ENCODE results near the gene PAK4.
"Not testable (repeated sequence)": the region's sequence is repeated elsewhere in the genome, so short reads cannot be mapped to it uniquely, and the experiment has no call there.

The PAK4 gene

DNA sequence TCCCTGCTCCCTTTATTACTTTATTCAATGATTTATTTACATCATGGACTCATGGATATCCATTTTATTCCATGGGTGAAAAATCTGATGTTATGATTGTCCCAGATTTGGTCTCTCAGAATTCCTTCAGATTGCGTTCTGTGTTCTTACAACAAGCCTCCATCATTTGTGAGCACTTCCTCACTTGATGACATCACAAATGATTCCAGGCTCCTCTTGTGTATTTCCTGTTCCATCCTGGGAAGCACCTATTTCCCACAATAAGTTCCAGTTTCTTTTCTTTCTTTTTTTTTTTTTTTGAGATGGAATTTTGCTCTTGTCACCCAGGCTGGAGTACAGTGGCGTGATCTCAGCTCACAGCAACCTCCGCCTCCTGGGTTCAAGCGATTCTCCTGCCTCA is 34.7 kb upstream of the PAK4 start:
- no peak overlapping the region for H3K4me3 ChIP-seq (ENCODE audit: low read depth, low read length)
- TF ChIP-seq, protein P1, sequence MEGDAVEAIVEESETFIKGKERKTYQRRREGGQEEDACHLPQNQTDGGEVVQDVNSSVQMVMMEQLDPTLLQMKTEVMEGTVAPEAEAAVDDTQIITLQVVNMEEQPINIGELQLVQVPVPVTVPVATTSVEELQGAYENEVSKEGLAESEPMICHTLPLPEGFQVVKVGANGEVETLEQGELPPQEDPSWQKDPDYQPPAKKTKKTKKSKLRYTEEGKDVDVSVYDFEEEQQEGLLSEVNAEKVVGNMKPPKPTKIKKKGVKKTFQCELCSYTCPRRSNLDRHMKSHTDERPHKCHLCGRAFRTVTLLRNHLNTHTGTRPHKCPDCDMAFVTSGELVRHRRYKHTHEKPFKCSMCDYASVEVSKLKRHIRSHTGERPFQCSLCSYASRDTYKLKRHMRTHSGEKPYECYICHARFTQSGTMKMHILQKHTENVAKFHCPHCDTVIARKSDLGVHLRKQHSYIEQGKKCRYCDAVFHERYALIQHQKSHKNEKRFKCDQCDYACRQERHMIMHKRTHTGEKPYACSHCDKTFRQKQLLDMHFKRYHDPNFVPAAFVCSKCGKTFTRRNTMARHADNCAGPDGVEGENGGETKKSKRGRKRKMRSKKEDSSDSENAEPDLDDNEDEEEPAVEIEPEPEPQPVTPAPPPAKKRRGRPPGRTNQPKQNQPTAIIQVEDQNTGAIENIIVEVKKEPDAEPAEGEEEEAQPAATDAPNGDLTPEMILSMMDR (IDR thresholded peaks at IDR 0.05; ENCODE audit: low read depth, low read length): no peak

DNA sequence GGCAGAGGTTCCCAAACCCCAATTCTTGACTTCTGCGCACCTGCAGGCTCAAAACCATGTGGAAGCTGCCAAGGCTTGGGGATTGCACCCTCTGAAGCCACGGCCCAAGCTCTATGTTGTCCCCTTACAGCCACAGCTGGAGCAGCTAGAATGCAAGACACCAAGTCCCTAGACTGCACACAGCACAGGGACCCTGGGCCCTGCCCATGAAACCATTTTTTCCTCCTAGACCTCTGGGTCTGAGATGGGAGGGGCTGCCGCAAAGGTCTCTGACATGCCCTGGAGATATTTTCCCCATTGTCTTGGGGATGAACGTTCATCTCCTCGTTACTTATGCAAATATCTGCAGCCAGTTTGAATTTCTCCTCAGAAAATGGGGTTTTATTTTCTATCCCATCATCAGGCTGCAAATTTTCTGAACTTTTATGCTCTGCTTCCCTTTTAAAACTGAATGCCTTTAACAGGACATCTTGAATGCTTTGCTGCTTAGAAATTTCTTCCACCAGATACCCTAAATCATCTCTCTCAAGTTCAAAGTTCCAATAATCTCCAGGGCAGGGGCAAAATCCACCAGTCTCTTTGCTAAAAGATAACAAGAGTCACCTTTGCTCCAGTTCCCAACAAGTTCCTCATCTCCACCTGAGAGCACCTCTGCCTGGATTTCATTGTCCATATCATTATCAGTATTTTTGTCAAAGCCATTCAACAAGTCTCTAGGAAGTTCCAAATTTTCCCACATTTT is 29.6 kb upstream of the PAK4 start:
- not testable (repeated sequence) for H3K4me3 ChIP-seq (ENCODE audit: low read depth, low read length)

GRCh38 chr19:39097299-39097698 is 28.3 kb upstream of the PAK4 start:
- no peak overlapping the region for H3K4me3 ChIP-seq (ENCODE audit: low read depth, low read length)
- TF ChIP-seq, protein P1 (IDR thresholded peaks at IDR 0.05; ENCODE audit: low read depth, low read length): no peak

DNA sequence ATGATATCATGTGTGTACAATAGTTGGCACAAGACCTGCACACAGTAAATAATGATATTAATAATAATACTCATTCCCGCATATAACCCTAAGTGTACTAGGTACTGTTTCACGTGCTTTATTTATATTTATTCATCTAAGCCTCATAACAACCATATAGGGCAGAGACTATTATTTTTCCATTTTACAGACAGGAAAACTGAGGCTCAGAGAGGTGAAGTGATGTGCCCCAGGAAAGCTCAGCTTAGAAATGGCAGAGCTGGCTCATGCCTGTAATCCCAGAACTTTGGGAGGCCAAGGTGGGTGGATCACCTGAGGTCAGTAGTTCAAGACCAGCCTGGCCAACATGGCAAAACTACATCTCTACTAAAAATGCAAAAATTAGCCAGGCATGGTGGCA is 27.9 kb upstream of the PAK4 start:
- TF ChIP-seq, protein P1 (IDR thresholded peaks at IDR 0.05; ENCODE audit: low read depth, low read length): no peak

DNA sequence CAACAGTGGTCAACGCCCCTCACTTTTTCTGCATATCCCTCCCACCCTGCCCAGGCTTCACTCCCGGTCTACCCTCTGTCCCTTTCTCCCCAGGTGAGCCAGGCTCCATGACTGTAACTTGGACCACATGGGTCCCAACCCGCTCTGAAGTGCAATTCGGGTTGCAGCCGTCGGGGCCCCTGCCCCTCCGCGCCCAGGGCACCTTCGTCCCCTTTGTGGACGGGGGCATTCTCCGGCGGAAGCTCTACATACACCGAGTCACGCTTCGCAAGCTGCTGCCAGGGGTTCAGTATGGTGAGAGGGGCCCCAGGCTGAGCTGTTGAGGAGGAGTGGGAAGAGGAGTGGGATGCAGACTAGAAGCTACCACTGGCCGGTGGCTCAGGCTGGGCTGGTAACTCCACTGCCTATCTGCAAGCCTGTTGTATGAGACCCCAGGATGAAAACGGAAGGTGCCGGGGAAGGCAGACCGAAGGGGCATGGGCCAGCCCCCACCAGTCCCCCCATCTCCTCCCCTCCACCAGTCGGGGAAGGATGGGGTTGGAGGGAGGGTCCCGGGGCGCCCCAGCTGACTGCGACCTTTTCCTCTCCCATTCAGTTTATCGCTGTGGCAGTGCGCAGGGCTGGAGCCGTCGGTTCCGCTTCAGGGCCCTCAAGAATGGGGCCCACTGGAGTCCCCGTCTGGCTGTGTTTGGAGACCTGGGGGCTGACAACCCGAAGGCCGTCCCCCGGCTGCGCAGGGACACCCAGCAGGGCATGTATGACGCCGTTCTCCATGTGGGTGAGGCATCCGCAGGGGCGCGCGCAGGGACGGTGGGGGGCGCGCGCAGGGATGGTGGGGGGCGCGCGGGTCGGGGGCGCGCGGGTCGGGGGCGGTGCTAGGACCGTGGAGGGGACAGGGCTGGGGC is 27.0 kb upstream of the PAK4 start:
- no peak overlapping the region for H3K4me3 ChIP-seq (ENCODE audit: low read depth, low read length)
- TF ChIP-seq, protein P1 (IDR thresholded peaks at IDR 0.05; ENCODE audit: low read depth, low read length): no peak

More for the DNA sequence above, 27.9 kb upstream of the PAK4 start:
- H3K4me3 ChIP-seq (ENCODE audit: low read depth, low read length): no peak overlapping the region

DNA sequence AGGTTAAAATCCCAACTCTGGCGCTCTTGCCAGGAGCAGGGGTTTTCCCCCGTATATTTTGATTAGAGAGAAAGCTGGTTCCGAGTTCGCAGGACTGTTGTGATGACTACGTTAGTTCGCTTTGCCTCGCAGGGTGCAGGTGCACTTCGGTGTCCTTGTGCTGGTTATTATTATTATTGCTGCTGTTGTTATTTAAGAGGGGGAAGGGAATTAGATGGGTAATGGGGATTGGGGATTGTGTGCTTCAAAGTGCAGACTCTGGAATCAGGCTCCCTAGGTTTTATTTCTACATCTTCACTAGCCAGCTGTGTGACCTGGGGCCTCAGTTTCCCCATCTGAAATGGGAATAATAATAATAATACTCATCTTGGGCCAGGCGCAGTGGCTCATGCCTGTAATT is 26.2 kb upstream of the PAK4 start:
- TF ChIP-seq, protein P1 (IDR thresholded peaks at IDR 0.05; ENCODE audit: low read depth, low read length): no peak
- no peak overlapping the region for H3K4me3 ChIP-seq (ENCODE audit: low read depth, low read length)

DNA sequence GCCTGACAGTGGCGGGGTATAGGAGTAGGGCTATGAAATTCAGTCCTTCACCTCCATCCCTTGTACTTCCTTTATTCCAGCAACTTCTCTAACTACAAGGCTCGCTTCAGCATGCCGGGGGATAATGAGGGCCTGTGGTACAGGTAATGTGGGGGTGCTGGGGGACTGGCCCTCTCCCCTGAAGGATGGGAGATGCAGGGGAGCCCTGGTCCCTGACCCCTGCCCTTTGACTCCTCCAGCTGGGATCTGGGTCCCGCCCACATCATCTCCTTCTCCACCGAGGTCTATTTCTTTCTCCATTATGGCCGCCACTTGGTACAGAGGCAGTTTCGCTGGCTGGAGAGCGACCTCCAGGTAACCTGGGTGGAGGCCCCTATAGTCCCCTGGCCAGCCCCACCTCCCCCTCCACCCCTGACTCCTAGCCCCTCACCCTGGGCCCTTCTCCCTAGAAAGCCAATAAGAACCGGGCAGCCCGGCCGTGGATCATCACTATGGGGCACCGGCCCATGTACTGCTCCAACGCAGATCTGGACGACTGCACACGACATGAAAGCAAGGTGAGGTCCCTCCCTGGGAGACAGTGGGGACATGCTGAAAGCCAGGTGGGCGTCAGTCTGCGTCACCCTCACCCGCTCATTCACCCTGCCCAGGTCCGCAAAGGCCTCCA is 25.0 kb upstream of the PAK4 start:
- TF ChIP-seq, protein P1 (IDR thresholded peaks at IDR 0.05; ENCODE audit: low read depth, low read length): no peak
- H3K4me3 ChIP-seq (ENCODE audit: low read depth, low read length): no peak overlapping the region

Data from WI38 (cell line).